GM20000 (cell line): ENCODE measurements around the gene NANOS1.
A peak's percentile ranks its signal among the peaks of the same experiment; 100 is the strongest.

ENCODE experiments used
- DNase-seq: peaks from one replicate; pipeline ENCODE4 v3.0.0; 2012; ENCODE audit warnings: low spot score
- CTCF ChIP-seq: IDR thresholded peaks from 2 replicates; pipeline ENCODE4 v1.5.1; 2012; ENCODE audit warnings: mild to moderate bottlenecking, control low read depth; ENCODE audit errors: extremely low read depth, missing control alignments

Gene NANOS1

DNA sequence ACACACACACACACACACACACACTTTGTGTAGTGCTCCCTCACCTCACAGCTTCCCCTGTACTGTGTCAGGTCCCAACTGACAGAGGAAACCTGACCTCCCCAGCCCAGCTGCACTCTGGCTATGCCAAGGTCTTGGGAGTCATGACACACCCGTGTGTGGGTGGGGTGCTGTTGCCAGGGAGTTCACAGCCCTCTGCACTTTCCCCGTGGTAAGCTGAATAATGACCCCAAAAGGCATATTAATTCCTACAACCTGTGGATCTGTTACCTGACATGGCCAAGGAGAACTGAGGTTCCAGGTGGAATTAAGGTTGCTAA lies 8.9 kb upstream of the NANOS1 start:
- no peak for TF ChIP-seq CTCF
- no peak for DNase-seq

GRCh38 chr10:119022846-119023552 lies 6.5 kb upstream of the NANOS1 start:
- no peak for TF ChIP-seq CTCF
- no peak for DNase-seq

- no peak for TF ChIP-seq CTCF
- no peak for DNase-seq
Observed at GRCh38 chr10:119023553-119023868, 6.0 kb upstream of the NANOS1 start.

DNA sequence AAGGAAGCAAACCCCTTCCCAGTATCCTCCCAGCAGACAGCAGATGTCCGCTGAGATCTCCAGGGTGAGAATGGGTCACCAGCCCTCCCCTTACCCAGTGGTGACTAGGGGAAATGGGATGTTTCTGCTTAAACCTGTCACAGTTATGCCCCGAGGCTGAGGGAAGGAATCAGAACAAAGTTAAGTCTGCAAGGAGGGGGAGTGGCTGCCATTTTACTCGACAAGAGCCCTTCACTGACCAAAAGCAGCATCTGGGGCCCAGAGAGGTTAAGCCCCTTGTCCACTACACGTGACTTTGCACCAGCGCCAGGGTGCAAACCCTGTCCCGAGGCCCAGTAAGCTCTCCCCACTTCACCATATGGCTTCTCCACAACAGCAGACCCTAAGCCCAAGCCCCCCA lies 4.6 kb upstream of the NANOS1 start:
- no peak for DNase-seq
- TF ChIP-seq CTCF, result no peak

- no peak for TF ChIP-seq CTCF
- DNase-seq, result no peak
Observed at GRCh38 chr10:119025336-119025735, 4.2 kb upstream of the NANOS1 start.

- DNase-seq, result no peak
- no peak for TF ChIP-seq CTCF
Observed at GRCh38 chr10:119025776-119026175, 3.7 kb upstream of the NANOS1 start.

DNA sequence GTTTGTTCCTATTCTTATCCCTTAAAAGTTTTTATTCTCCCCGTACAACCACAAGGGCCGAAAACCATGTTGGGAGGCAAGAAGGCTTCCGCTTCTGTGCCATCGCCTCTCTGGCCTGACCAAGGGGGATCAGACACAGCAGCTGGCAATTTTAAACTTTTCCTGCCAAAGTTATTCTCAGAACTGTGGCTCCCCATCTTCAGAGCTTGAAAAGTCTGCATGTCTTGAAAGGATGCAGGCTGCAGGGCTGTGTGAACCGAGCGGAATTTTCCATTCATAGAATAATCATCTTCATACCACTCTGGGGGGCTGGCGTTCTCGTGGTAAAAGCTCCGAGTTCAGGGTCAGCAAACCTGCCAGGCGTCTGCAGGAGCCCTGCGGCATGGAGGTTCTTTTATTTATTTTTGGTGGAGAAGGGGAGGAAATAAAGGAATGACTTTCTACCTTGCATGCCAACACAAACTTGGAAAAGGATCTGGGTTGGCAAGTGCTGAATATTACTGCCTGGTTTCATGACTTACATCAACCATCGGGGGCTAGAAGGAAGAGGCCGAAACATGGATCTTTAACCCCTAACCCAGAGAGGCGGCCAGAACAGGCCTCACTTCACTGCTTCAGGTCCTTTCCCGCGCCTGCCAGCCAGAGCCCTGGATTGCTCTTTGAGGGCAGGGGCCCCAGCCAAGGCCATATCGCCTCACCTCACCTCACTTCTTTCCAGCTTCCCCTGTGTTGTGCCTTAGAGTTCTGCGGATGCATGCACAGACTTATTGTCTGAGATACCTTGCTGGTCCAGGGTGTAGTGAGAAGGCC lies 3.0 kb upstream of the NANOS1 start:
- no peak for TF ChIP-seq CTCF
- DNase-seq, result no peak

DNA sequence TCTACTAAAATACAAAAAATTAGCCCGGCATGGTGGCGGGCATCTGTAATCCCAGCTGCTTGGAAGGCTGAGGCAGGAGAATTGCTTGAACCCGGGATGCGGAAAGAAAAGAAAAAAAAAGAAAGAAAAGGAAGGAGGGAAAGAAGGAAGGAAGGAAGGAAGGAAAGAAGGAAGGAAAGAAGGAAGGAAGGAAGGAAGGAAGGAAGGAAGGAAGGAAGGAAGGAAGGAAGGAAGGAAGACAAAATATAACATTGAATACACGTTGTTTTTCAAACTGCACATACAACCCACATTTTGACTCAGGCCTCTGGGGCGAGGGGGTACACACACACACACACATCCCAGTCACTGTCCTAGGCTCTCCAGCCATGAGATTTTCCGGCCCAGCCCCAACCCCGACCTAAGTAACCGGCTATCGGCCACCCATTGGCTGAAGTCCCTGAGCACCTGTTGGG lies 1.0 kb upstream of the NANOS1 start:
- peak; percentile 11 for DNase-seq
